GM06990 (cell line): ENCODE data around the gene HIP1.

Experiments used
- DNase-seq: peaks from one replicate; pipeline ENCODE4 v3.0.0-alpha.2; 2011; ENCODE audit not compliant: insufficient read length; ENCODE audit errors: extremely low read depth
- H3K27me3 ChIP-seq: replicated peaks from 2 replicates; pipeline ENCODE4 v1.6.0; 2011; ENCODE audit warnings: low read length; ENCODE audit not compliant: control insufficient read depth, insufficient read depth
- H3K36me3 ChIP-seq: 2 replicates; pipeline ENCODE4 v1.5.1; 2011; ENCODE audit warnings: low read length; ENCODE audit not compliant: control insufficient read depth, insufficient read depth
- H3K4me3 ChIP-seq: replicated peaks from 2 replicates; pipeline ENCODE4 v1.5.1; 2011; ENCODE audit warnings: low read depth, mild to moderate bottlenecking, control low read depth, low read length
- TF ChIP-seq, protein P1 (sequence below): IDR thresholded peaks from 2 replicates; pipeline ENCODE4 v1.5.1; 2011; ENCODE audit warnings: low read length, control low read depth, mild to moderate bottlenecking, inconsistent platforms; ENCODE audit not compliant: insufficient read depth, poor library complexity, severe bottlenecking

HIP1 gene

DNA sequence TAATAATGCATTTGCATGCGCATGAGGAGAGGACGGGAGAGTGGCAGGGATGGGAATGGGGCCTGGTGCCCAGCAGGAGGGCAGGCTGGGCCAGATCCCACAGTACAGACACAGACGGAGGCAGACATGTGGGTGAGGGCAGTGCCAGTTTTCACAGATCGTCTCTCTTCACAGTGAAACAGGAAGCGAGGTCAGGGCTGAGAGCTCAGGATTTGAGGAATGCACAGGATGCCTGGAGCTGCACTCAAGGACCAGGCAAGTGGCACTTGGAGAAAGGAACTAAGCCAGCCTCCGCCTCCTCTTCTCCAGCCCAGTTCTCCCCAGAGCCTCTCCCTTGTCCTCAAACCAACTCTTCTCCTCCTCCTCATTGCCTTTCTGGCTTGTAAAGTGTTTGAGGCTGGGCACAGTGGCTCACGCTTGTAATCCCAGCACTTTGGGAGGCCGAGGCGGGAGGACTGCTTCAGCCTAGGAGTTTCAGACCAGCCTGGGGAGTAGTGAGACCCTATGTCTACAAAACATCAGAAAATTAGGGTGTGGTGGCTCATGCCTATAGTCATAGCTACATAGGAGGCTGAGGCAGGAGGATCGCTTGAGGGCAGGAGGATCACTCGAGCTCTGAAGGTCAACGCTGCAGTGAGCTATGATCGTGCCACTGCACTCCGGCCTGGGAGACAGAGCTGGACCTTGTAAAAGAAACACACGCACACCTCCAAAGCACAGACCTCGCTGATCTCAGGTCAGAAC lies 115.2 kb downstream of the HIP1 start:
- TF ChIP-seq, protein P1, sequence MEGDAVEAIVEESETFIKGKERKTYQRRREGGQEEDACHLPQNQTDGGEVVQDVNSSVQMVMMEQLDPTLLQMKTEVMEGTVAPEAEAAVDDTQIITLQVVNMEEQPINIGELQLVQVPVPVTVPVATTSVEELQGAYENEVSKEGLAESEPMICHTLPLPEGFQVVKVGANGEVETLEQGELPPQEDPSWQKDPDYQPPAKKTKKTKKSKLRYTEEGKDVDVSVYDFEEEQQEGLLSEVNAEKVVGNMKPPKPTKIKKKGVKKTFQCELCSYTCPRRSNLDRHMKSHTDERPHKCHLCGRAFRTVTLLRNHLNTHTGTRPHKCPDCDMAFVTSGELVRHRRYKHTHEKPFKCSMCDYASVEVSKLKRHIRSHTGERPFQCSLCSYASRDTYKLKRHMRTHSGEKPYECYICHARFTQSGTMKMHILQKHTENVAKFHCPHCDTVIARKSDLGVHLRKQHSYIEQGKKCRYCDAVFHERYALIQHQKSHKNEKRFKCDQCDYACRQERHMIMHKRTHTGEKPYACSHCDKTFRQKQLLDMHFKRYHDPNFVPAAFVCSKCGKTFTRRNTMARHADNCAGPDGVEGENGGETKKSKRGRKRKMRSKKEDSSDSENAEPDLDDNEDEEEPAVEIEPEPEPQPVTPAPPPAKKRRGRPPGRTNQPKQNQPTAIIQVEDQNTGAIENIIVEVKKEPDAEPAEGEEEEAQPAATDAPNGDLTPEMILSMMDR: no peak
- Histone ChIP-seq H3K4me3 (no peak overlapping the region), H3K27me3 (no peaks in the 10 kb centered on the region), H3K36me3 (no peaks in the 10 kb centered on the region)
- DNase-seq: no peak

DNA sequence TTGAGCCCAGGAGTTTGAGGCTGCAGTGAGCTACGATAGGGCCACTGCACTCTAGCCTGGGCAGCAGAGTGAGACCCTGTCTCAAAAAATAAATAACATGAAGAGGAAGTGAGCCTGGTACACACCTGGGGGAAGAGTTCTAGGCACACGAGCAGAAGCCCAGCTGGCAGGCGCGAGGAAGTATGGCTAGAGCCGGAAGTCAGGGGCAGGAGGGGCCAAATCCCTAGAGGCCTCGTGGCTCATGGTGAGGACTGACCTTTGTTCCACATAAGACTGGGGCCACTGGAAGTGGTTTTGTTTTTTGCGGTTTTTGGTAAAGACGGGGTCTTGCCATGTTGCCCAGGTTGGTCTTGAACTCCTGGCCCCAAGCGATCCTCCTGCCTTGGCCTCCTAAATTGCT lies 117.6 kb downstream of the HIP1 start:
- TF ChIP-seq, protein P1: no peak
- Histone ChIP-seq H3K27me3 (no peaks in the 10 kb centered on the region), H3K36me3 (no peaks in the 10 kb centered on the region), H3K4me3 (no peak overlapping the region)
- peak; percentile 65 for DNase-seq

DNA sequence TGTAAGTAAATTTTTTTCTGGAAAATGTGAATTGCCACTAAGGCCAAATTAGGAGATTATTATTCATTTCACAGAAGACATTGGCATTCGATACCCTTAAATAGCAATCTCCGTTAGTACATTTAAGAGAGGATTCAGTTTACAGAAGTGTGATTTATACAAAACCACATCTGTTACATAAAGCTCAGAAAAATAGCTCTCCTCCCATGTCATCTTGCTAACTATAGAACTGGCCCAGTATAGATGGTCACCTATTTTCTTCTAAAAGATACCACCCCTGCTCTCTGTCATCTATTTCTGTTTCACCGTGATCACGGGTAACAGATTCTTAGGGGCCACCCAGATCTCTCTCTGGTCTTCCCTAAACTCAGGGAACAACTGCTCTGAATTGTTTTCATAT lies 119.1 kb downstream of the HIP1 start:
- no peaks in the 10 kb centered on the region for H3K36me3 ChIP-seq
- H3K27me3 ChIP-seq: no peaks in the 10 kb centered on the region
- no peak overlapping the region for H3K4me3 ChIP-seq
- DNase-seq: no peak
- TF ChIP-seq, protein P1: no peak

DNA sequence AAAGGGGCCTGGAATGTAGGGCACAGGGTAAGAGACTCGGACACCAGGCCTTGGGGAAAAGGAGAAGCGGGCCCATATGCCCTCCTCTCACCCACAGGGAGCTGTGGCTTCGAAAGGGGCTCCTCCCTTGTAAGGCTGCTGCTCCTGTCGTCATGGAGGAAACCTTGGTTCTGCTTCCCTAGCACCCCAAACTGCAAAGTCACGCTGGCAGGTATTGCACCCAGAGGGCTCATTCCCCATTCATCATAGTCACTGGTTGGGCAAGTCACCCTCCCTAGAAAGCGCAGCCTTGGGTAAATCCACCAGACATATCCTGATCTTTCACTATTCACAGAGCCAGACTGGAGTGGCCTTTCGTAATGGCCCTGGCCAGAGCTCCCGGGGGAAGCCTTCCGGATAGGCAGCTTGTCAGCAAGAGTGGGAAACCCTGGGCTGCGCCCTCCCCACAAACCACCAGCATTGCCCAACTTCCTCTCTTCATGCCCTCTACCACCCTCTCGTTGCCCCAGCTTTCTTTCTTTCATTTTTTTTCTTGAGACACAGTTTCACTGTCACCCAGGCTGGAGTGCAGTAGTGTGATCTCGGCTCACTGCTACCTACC lies 121.0 kb downstream of the HIP1 start:
- H3K27me3 ChIP-seq: no peaks in the 10 kb centered on the region
- peak; percentile 54 for DNase-seq
- TF ChIP-seq, protein P1: no peak
- no peaks in the 10 kb centered on the region for H3K36me3 ChIP-seq
- no peak overlapping the region for H3K4me3 ChIP-seq

DNA sequence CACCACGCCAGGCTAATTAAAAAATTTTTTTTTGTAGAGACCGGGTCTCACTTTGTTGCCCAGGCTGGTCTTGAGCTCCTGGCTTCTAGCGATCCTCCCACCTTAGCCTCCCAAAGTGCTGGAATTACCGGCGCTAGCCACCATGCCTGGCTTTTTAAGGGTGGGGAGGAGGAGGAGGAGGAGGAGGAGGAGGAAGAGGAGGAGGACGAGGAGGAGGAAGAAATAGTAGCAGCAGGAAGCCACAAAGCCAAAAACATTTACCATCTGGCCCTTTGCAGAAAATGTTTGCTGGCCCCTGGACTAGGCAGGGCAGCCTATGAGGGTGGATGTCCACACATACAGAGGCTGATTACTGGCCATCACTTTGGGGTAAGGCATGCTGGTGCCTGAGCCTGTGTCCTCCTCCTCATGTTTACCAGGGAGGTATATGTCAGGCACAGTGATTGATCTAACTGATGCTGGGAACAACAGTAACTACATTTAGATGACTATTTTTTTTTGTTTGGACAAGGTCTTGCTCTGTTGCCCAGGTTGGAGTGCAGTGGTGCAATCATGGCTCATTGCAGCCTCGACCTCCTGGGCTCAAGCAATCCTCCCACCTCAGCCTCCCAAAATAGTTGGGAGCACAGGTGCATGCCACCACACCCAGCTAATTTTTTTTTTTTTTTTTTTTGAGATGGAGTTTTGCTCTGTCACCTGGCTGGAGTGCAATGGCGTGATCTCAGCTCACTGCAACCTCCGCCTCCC lies 122.1 kb downstream of the HIP1 start:
- Histone ChIP-seq H3K4me3 (no peak overlapping the region), H3K36me3 (no peaks in the 10 kb centered on the region), H3K27me3 (no peaks in the 10 kb centered on the region)
- TF ChIP-seq, protein P1: no peak
- DNase-seq: no peak
